Mucosa of gallbladder (tissue), 1 donor: ENCODE data around the gene PRKAB1. TPM values are rescaled to one million over a fixed set of nuclear protein-coding genes. Genes with fewer than 3 reads are reported as not detected.

ENCODE experiments used
- DNase-seq: peaks from one replicate; pipeline ENCODE4 v3.0.0-alpha.2; 2020; ENCODE audit warnings: low spot score
- total RNA-seq: library from RNA; stranded (reverse); gene quantifications from one replicate; pipeline ENCODE4 v1.2.1, GENCODE V29; 2021
- donor health status: DM: no; HTN: no; CAD: no.

PRKAB1 gene
- total RNA-seq, 1 donor from 2014 or later, result 51.8 TPM

GRCh38 chr12:119661882-119662281 lies 6.1 kb upstream of the PRKAB1 start:
- no peak for DNase-seq

GRCh38 chr12:119664642-119665041 lies 3.3 kb upstream of the PRKAB1 start:
- DNase-seq, result no peak

GRCh38 chr12:119665164-119665929 lies 2.6 kb upstream of the PRKAB1 start:
- no peak for DNase-seq

- no peak for DNase-seq
These were observed 1.6 kb upstream of the PRKAB1 start for GRCh38 chr12:119666226-119666795.

- DNase-seq, result no peak
These were observed 895 bp upstream of the PRKAB1 start for GRCh38 chr12:119666900-119667576.

GRCh38 chr12:119668324-119668841 lies 450 bp downstream of the PRKAB1 start:
- no peak for DNase-seq

- peak; percentile 77 for DNase-seq
These were observed 2.0 kb downstream of the PRKAB1 start for GRCh38 chr12:119669744-119670472.

GRCh38 chr12:119671070-119671469 lies 3.1 kb downstream of the PRKAB1 start:
- DNase-seq, result no peak

GRCh38 chr12:119672194-119672593 lies 4.3 kb downstream of the PRKAB1 start:
- no peak for DNase-seq

- DNase-seq, result peak; percentile 53
These were observed 5.7 kb downstream of the PRKAB1 start for GRCh38 chr12:119673634-119674033.

GRCh38 chr12:119674560-119674959 lies 6.6 kb downstream of the PRKAB1 start:
- DNase-seq, result no peak

GRCh38 chr12:119676022-119676421 lies 8.1 kb downstream of the PRKAB1 start:
- DNase-seq, result no peak

- no peak for DNase-seq
These were observed 8.6 kb downstream of the PRKAB1 start for GRCh38 chr12:119676573-119676972.

- DNase-seq, result no peak
These were observed 10.5 kb downstream of the PRKAB1 start for GRCh38 chr12:119678459-119678858.

GRCh38 chr12:119679081-119679480 lies 11.1 kb downstream of the PRKAB1 start:
- no peak for DNase-seq

- DNase-seq, result no peak
These were observed 11.6 kb downstream of the PRKAB1 start for GRCh38 chr12:119679490-119679889.

- no peak for DNase-seq
These were observed 13.2 kb downstream of the PRKAB1 start for GRCh38 chr12:119681111-119681510.

- DNase-seq, result no peak
These were observed 14.1 kb downstream of the PRKAB1 start for GRCh38 chr12:119681728-119682638.

- no peak for DNase-seq
These were observed 14.8 kb downstream of the PRKAB1 start for GRCh38 chr12:119682639-119683252.

GRCh38 chr12:119683413-119683812 lies 15.5 kb downstream of the PRKAB1 start:
- DNase-seq, result no peak

- DNase-seq, result no peak
These were observed 15.9 kb downstream of the PRKAB1 start for GRCh38 chr12:119683816-119684215.
